Measurements from ENCODE around the gene KDM5B.

DNA sequence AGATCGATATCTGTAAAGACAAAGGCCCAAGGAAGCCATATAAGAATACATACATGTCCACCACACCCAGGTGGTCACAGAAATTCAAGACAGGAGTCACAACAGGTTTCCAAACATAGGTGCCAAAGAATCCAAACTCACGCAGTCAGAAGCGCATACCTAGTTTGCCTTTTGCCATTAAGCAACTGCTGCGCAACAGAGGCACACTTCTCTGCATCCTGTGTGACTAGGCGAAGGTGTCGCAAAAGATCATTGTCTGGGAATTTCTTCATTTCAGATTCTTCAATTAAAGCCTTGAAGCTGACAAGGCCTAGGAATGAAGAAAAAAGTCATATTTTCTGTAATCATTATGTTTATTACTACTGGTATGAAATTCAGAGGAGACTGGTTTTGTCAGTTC, 65.7 kb downstream of the KDM5B start:
- TF ChIP-seq, protein P1, sequence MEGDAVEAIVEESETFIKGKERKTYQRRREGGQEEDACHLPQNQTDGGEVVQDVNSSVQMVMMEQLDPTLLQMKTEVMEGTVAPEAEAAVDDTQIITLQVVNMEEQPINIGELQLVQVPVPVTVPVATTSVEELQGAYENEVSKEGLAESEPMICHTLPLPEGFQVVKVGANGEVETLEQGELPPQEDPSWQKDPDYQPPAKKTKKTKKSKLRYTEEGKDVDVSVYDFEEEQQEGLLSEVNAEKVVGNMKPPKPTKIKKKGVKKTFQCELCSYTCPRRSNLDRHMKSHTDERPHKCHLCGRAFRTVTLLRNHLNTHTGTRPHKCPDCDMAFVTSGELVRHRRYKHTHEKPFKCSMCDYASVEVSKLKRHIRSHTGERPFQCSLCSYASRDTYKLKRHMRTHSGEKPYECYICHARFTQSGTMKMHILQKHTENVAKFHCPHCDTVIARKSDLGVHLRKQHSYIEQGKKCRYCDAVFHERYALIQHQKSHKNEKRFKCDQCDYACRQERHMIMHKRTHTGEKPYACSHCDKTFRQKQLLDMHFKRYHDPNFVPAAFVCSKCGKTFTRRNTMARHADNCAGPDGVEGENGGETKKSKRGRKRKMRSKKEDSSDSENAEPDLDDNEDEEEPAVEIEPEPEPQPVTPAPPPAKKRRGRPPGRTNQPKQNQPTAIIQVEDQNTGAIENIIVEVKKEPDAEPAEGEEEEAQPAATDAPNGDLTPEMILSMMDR (IDR thresholded peaks at IDR 0.05): no peak
- no peak for TF ChIP-seq SIN3A (IDR thresholded peaks at IDR 0.05; ENCODE audit: borderline replicate concordance, insufficient read depth, low read depth, low read length)
- TF ChIP-seq POLR2AphosphoS5 (IDR thresholded peaks at IDR 0.05; ENCODE audit: low read depth, low read length): no peak

Data from Panc1 (cell line).